ENCODE measurements around the gene QRFPR. TPM values are rescaled to one million over a fixed set of nuclear protein-coding genes. Genes with fewer than 3 reads are reported as not detected.
A peak's percentile ranks its signal among the peaks of the same experiment; 100 is the strongest.

QRFPR gene
- total and polyA plus RNA-seq, 2 experiments from 2014 or later: 0.17 TPM; not detected in 1

- DNase-seq (ENCODE audit: low spot score): no peak
- Histone ChIP-seq H3K9me2 (replicated peaks; ENCODE audit: insufficient read depth) (no peaks in the 10 kb centered on the region), H3K4me3 (no peak overlapping the region), H3K9me3 (ENCODE audit: low read depth) (no peaks in the 10 kb centered on the region), H2AFZ (no peak overlapping the region), H3K4me1 (ENCODE audit: insufficient read depth) (no peaks in the 10 kb centered on the region), H3K27ac (no peak overlapping the region), H3K27me3 (no peaks in the 10 kb centered on the region), H3K36me3 (replicated peaks; ENCODE audit: insufficient read depth, low read depth) (no peaks in the 10 kb centered on the region), H3K79me2 (no peaks in the 10 kb centered on the region), H3K4me2 (no peak overlapping the region), H4K20me1 (ENCODE audit: insufficient read depth, poor library complexity, severe bottlenecking) (no peaks in the 10 kb centered on the region)
- TF ChIP-seq EZH2phosphoT487 (IDR thresholded peaks at IDR 0.05; ENCODE audit: low read depth, severe bottlenecking, unreplicated experiment) (no peak), EZH2 (IDR thresholded peaks at IDR 0.05; ENCODE audit: borderline replicate concordance) (no peak)
- TF ChIP-seq, protein P1, sequence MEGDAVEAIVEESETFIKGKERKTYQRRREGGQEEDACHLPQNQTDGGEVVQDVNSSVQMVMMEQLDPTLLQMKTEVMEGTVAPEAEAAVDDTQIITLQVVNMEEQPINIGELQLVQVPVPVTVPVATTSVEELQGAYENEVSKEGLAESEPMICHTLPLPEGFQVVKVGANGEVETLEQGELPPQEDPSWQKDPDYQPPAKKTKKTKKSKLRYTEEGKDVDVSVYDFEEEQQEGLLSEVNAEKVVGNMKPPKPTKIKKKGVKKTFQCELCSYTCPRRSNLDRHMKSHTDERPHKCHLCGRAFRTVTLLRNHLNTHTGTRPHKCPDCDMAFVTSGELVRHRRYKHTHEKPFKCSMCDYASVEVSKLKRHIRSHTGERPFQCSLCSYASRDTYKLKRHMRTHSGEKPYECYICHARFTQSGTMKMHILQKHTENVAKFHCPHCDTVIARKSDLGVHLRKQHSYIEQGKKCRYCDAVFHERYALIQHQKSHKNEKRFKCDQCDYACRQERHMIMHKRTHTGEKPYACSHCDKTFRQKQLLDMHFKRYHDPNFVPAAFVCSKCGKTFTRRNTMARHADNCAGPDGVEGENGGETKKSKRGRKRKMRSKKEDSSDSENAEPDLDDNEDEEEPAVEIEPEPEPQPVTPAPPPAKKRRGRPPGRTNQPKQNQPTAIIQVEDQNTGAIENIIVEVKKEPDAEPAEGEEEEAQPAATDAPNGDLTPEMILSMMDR (IDR thresholded peaks at IDR 0.05; ENCODE audit: poor library complexity): no peak
- 69% methylated on average over 7 of the region's 7 CpGs for WGBS (ENCODE audit: low lambda C conversion rate, missing lambda C conversion rate)
These were observed 72.0 kb downstream of the QRFPR start for GRCh38 chr4:121308828-121309227.

- Histone ChIP-seq H3K4me2 (no peak overlapping the region), H3K9me3 (ENCODE audit: low read depth) (no peaks in the 10 kb centered on the region), H4K20me1 (ENCODE audit: insufficient read depth, poor library complexity, severe bottlenecking) (no peaks in the 10 kb centered on the region), H2AFZ (no peak overlapping the region), H3K9me2 (replicated peaks; ENCODE audit: insufficient read depth) (no peaks in the 10 kb centered on the region), H3K4me1 (ENCODE audit: insufficient read depth) (no peaks in the 10 kb centered on the region), H3K27ac (no peak overlapping the region), H3K36me3 (replicated peaks; ENCODE audit: insufficient read depth, low read depth) (no peaks in the 10 kb centered on the region), H3K4me3 (no peak overlapping the region), H3K79me2 (no peaks in the 10 kb centered on the region), H3K27me3 (no peaks in the 10 kb centered on the region)
- no peak for TF ChIP-seq EZH2 (IDR thresholded peaks at IDR 0.05; ENCODE audit: borderline replicate concordance)
- TF ChIP-seq EZH2phosphoT487 (IDR thresholded peaks at IDR 0.05; ENCODE audit: low read depth, severe bottlenecking, unreplicated experiment): no peak
- TF ChIP-seq, protein P1 (IDR thresholded peaks at IDR 0.05; ENCODE audit: poor library complexity): no peak
- no peak for DNase-seq (ENCODE audit: low spot score)
- 27% methylated on average over 1 of the region's 1 CpG for WGBS (ENCODE audit: low lambda C conversion rate, missing lambda C conversion rate)
These were observed 72.5 kb downstream of the QRFPR start for GRCh38 chr4:121308328-121308663.

DNA sequence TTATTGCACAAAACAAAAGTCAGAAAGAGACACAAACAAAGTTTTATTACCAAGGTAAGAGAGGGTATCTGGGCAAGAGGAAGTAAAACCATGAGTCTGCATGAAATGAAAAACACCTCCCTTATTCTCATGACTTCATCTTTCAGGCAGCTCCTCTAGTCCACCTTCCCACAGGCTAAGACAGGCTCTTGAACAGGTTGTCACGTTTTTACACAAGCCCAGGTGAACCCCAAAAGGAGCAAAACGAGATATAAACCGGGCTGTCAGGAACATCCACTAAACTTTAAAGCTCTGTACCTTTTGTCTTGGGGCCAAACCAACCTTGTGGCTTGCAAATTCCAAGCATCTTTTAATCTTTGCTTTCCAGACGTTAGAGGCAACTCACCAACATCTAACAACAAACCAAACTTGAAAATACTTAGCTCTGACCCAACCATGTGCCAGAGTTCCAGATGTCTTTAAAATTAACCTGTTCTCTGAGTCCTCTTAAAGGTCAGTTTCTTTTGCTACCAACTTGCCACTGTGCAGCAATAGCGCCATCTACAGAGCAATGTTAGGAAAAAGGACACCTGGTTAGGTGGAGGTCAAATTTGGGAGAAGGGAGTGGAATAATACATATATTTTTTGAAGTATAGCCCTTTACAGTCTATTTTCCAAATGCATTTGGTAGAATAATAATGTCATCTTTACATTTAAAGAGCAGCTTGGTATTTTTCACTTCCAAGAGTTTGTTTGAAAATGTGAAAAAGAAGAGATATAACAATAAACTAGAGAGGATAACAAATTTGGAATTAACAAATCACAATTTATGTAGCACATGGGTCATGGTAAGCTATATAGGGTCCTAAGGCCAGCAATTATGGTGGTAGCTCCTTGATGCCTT is 73.1 kb downstream of the QRFPR start:
- no peaks in the 10 kb centered on the region for H3K4me1 ChIP-seq (ENCODE audit: insufficient read depth)
- H3K27ac ChIP-seq: no peak overlapping the region
- no peaks in the 10 kb centered on the region for H3K27me3 ChIP-seq
- H2AFZ ChIP-seq: no peak overlapping the region
- H3K9me2 ChIP-seq (replicated peaks; ENCODE audit: insufficient read depth): no peaks in the 10 kb centered on the region
- H3K9me3 ChIP-seq (ENCODE audit: low read depth): no peaks in the 10 kb centered on the region
- no peak overlapping the region for H3K4me3 ChIP-seq
- WGBS (ENCODE audit: low lambda C conversion rate, missing lambda C conversion rate): 30% methylated on average over 5 of the region's 5 CpGs
- no peaks in the 10 kb centered on the region for H4K20me1 ChIP-seq (ENCODE audit: insufficient read depth, poor library complexity, severe bottlenecking)
- DNase-seq (ENCODE audit: low spot score): peak; percentile 72
- no peaks in the 10 kb centered on the region for H3K79me2 ChIP-seq
- H3K4me2 ChIP-seq: no peak overlapping the region
- TF ChIP-seq EZH2phosphoT487 (IDR thresholded peaks at IDR 0.05; ENCODE audit: low read depth, severe bottlenecking, unreplicated experiment): no peak
- TF ChIP-seq, protein P1 (IDR thresholded peaks at IDR 0.05; ENCODE audit: poor library complexity): peak; percentile 75
- H3K36me3 ChIP-seq (replicated peaks; ENCODE audit: insufficient read depth, low read depth): no peaks in the 10 kb centered on the region
